ENCODE results near the gene PIK3R1.

DNA sequence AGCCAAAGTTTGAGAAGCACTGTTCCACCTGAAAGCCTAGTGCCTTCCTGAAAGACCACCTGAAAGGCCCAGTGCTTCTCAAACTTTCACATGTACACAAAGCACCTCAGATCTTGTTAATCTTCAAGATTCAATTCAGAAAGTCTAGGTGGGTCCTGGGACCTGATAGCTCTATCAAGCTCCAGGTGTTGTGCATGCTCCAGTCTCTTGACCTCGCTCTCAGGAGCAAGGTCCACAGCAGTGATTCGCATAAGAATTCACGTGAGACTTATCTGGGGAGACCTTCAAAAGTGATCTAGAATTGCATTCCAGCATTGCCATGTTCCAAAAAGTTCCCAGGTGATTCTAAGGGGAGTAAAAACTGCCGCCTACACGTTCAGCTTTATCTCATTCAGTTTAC is 102.1 kb downstream of the PIK3R1 start:
- TF ChIP-seq CTCF (conservative IDR thresholded peaks at IDR 0.05; ENCODE audit: low read depth, low read length) (no peak), EZH2phosphoT487 (IDR thresholded peaks at IDR 0.05; ENCODE audit: borderline replicate concordance, low read length) (no peak)

Measured in PC-3 (cell line).